ENCODE results near the gene LILRB4. TPM values are rescaled to one million over a fixed set of nuclear protein-coding genes. Genes with fewer than 3 reads are reported as not detected.

Gene LILRB4
- total RNA-seq, 1 experiment from 2014 or later, result not detected

GRCh38 chr19:54696117-54696548 lies 33.3 kb downstream of the LILRB4 start:
- no peak for DNase-seq (ENCODE audit: low spot score)
- Mint-ChIP-seq H3K27me3 (ENCODE audit: low read depth) (peaks cover 15% of the 10 kb centered on the region), H3K4me1 (no peaks in the 10 kb centered on the region), H3K36me3 (peaks cover 54% of the 10 kb centered on the region), H3K27ac (no peak overlapping the region), H3K9me3 (peaks cover 64% of the 10 kb centered on the region), H3K4me3 (no peak overlapping the region)
- POLR2A ChIA-PET, result no interaction called here
- TF ChIP-seq ATF2 (CRISPR knock-in tag; IDR thresholded peaks at IDR 0.05; ENCODE audit: borderline replicate concordance, low read depth) (no peak), IRF2 (CRISPR knock-in tag; IDR thresholded peaks at IDR 0.05; ENCODE audit: borderline replicate concordance, low read depth) (no peak), CREM (CRISPR knock-in tag; IDR thresholded peaks at IDR 0.05) (no peak), E2F5 (CRISPR knock-in tag; IDR thresholded peaks at IDR 0.05) (no peak), FOXK1 (CRISPR knock-in tag; IDR thresholded peaks at IDR 0.05) (no peak), GABPB1 (CRISPR knock-in tag; IDR thresholded peaks at IDR 0.05) (no peak), NFE2L1 (CRISPR knock-in tag; IDR thresholded peaks at IDR 0.05) (no peak)
- CTCF ChIA-PET, result no interaction called here
- ATAC-seq, result no peak

DNA sequence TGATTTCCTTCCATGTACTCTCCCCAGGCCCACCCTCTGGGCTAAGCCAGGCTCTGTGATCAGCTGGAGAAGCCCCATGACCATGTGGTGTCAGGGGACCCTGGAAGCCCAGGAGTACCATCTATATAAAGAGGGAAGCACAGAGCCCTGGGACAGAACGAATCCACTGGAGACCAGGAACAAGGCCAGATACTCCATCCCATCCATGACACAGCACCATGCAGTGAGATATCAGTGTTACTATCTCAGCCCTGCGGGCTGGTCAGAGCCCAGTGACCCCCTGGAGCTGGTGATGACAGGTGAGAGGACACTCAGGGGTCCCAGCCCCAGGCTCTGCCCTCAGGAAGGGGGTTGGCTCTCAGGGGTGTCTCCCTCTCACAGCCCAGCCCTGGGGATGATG lies 34.0 kb downstream of the LILRB4 start:
- Mint-ChIP-seq H3K4me3 (no peak overlapping the region), H3K9me3 (peaks cover 64% of the 10 kb centered on the region), H3K4me1 (no peaks in the 10 kb centered on the region), H3K27me3 (ENCODE audit: low read depth) (peaks cover 19% of the 10 kb centered on the region), H3K27ac (no peak overlapping the region), H3K36me3 (peaks cover 54% of the 10 kb centered on the region)
- CTCF ChIA-PET, result no interaction called here
- no peak for ATAC-seq
- POLR2A ChIA-PET, result no interaction called here
- DNase-seq (ENCODE audit: low spot score), result no peak
- TF ChIP-seq ZNF671 (CRISPR knock-in tag; IDR thresholded peaks at IDR 0.05) (no peak), AFF4 (CRISPR knock-in tag; IDR thresholded peaks at IDR 0.05; ENCODE audit: borderline replicate concordance) (no peak), ATF1 (CRISPR knock-in tag; IDR thresholded peaks at IDR 0.05) (no peak), MAX (CRISPR knock-in tag; IDR thresholded peaks at IDR 0.05) (no peak), IRF2 (CRISPR knock-in tag; IDR thresholded peaks at IDR 0.05; ENCODE audit: borderline replicate concordance, low read depth) (no peak), EMX1 (CRISPR knock-in tag; IDR thresholded peaks at IDR 0.05) (no peak), MYBL2 (CRISPR knock-in tag; IDR thresholded peaks at IDR 0.05) (no peak), OVOL2 (CRISPR knock-in tag; IDR thresholded peaks at IDR 0.05; ENCODE audit: borderline replicate concordance) (no peak), CBFB (CRISPR knock-in tag; IDR thresholded peaks at IDR 0.05; ENCODE audit: low read depth) (no peak), ZNF423 (CRISPR knock-in tag; IDR thresholded peaks at IDR 0.05) (no peak), ATF2 (CRISPR knock-in tag; IDR thresholded peaks at IDR 0.05; ENCODE audit: borderline replicate concordance, low read depth) (no peak), HMGA2 (CRISPR knock-in tag; IDR thresholded peaks at IDR 0.05) (no peak), ERG (CRISPR knock-in tag; IDR thresholded peaks at IDR 0.05) (no peak)
- TF ChIP-seq, protein P1, sequence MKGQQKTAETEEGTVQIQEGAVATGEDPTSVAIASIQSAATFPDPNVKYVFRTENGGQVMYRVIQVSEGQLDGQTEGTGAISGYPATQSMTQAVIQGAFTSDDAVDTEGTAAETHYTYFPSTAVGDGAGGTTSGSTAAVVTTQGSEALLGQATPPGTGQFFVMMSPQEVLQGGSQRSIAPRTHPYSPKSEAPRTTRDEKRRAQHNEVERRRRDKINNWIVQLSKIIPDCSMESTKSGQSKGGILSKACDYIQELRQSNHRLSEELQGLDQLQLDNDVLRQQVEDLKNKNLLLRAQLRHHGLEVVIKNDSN (CRISPR knock-in tag; IDR thresholded peaks at IDR 0.05), result no peak
- TF ChIP-seq, protein P2, sequence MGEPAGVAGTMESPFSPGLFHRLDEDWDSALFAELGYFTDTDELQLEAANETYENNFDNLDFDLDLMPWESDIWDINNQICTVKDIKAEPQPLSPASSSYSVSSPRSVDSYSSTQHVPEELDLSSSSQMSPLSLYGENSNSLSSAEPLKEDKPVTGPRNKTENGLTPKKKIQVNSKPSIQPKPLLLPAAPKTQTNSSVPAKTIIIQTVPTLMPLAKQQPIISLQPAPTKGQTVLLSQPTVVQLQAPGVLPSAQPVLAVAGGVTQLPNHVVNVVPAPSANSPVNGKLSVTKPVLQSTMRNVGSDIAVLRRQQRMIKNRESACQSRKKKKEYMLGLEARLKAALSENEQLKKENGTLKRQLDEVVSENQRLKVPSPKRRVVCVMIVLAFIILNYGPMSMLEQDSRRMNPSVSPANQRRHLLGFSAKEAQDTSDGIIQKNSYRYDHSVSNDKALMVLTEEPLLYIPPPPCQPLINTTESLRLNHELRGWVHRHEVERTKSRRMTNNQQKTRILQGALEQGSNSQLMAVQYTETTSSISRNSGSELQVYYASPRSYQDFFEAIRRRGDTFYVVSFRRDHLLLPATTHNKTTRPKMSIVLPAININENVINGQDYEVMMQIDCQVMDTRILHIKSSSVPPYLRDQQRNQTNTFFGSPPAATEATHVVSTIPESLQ (CRISPR knock-in tag; IDR thresholded peaks at IDR 0.05), result no peak
- TF ChIP-seq, protein P3, sequence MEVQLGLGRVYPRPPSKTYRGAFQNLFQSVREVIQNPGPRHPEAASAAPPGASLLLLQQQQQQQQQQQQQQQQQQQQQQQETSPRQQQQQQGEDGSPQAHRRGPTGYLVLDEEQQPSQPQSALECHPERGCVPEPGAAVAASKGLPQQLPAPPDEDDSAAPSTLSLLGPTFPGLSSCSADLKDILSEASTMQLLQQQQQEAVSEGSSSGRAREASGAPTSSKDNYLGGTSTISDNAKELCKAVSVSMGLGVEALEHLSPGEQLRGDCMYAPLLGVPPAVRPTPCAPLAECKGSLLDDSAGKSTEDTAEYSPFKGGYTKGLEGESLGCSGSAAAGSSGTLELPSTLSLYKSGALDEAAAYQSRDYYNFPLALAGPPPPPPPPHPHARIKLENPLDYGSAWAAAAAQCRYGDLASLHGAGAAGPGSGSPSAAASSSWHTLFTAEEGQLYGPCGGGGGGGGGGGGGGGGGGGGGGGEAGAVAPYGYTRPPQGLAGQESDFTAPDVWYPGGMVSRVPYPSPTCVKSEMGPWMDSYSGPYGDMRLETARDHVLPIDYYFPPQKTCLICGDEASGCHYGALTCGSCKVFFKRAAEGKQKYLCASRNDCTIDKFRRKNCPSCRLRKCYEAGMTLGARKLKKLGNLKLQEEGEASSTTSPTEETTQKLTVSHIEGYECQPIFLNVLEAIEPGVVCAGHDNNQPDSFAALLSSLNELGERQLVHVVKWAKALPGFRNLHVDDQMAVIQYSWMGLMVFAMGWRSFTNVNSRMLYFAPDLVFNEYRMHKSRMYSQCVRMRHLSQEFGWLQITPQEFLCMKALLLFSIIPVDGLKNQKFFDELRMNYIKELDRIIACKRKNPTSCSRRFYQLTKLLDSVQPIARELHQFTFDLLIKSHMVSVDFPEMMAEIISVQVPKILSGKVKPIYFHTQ (CRISPR knock-in tag; IDR thresholded peaks at IDR 0.05), result no peak
